GM18499 (cell line): ENCODE data around the gene PBX1.
A peak's percentile ranks its signal among the peaks of the same experiment; 100 is the strongest.
"Not testable (repeated sequence)": the region's sequence is repeated elsewhere in the genome, so short reads cannot be mapped to it uniquely, and the experiment has no call there.

ENCODE experiments used
- ATAC-seq: cut with Tn5 transposase; IDR thresholded peaks from one replicate; pipeline ENCODE4 v1.9.1; 2021; ENCODE audit warnings: moderate number of reproducible peaks; ENCODE audit not compliant: insufficient read depth, unreplicated experiment

PBX1 gene

GRCh38 chr1:164558461-164559341 lies at the start of gene PBX1:
Gene PBX1 (plus strand): TSS chr1:164559184.
- ATAC-seq = peak; percentile 96

- no peak for ATAC-seq
These were observed 48.5 kb upstream of the PBX1 start for GRCh38 chr1:164510435-164510834.

- no peak for ATAC-seq
These were observed 47.8 kb upstream of the PBX1 start for GRCh38 chr1:164511001-164511705.

- ATAC-seq = no peak
These were observed 43.8 kb upstream of the PBX1 start for GRCh38 chr1:164515231-164515630.

GRCh38 chr1:164515711-164516331 lies 43.2 kb upstream of the PBX1 start:
- ATAC-seq = no peak

GRCh38 chr1:164516591-164516990 lies 42.4 kb upstream of the PBX1 start:
- ATAC-seq = no peak

- ATAC-seq = no peak
These were observed 40.2 kb upstream of the PBX1 start for GRCh38 chr1:164518692-164519332.

- no peak for ATAC-seq
These were observed 39.6 kb upstream of the PBX1 start for GRCh38 chr1:164519426-164519825.

- no peak for ATAC-seq
These were observed 34.2 kb upstream of the PBX1 start for GRCh38 chr1:164524810-164525209.

GRCh38 chr1:164534863-164535610 lies 23.9 kb upstream of the PBX1 start:
- ATAC-seq = no peak

GRCh38 chr1:164552463-164552988 lies 6.5 kb upstream of the PBX1 start:
- ATAC-seq = not testable (repeated sequence)

GRCh38 chr1:164557270-164557669 lies 1.7 kb upstream of the PBX1 start:
- no peak for ATAC-seq

- no peak for ATAC-seq
These were observed 513 bp downstream of the PBX1 start for GRCh38 chr1:164559342-164560051.

- no peak for ATAC-seq
These were observed 1.1 kb downstream of the PBX1 start for GRCh38 chr1:164560121-164560541.

GRCh38 chr1:164560556-164560955 lies 1.6 kb downstream of the PBX1 start:
- no peak for ATAC-seq

GRCh38 chr1:164561007-164561406 lies 2.0 kb downstream of the PBX1 start:
- ATAC-seq = no peak

- no peak for ATAC-seq
These were observed 2.5 kb downstream of the PBX1 start for GRCh38 chr1:164561472-164561871.

- ATAC-seq = no peak
These were observed 3.1 kb downstream of the PBX1 start for GRCh38 chr1:164562061-164562460.

GRCh38 chr1:164562511-164562910 lies 3.5 kb downstream of the PBX1 start:
- no peak for ATAC-seq
